Inflammatory macrophage (primary cell): ENCODE data around the gene JPH3.

Source experiments
- DNase-seq, 2 donors: peaks; one replicate each; pipeline ENCODE4 v3.0.0-alpha.2; 2020 to 2022

JPH3 gene

DNA sequence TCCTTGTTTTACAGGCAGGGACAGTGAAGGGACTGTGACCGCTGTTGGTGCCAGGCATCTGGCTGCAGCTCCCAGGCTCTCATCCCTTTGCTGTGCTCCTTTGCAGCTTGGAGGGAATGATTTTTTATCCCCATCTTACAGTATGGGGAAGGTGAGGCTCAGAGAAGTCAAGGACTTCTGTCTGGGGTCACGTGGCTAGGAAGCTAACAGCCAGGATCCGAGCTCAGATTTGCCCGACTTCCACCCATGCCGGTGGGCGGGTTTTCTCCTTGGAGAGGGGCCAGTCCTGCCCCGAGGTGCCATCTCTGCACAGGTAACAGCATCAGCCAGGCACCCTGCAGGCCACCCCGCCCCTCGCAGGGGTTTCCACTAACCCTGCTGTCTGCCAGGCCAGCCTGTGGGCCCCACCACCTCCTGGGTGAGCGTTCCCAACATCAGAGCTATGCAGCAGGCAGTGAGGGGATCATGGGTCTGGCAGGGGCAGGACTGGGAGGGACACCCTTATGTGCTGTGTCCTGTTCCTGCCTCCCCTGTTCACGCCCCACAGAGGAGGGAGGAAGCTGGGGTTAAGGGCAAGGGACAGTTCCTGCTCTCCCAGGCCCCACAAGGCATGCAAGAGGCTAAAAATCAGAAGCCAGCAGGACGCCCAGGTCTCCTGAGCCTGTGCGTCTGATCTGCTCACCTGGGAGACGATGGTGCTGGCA lies 25.4 kb downstream of the JPH3 start:
- DNase-seq = no peak

DNA sequence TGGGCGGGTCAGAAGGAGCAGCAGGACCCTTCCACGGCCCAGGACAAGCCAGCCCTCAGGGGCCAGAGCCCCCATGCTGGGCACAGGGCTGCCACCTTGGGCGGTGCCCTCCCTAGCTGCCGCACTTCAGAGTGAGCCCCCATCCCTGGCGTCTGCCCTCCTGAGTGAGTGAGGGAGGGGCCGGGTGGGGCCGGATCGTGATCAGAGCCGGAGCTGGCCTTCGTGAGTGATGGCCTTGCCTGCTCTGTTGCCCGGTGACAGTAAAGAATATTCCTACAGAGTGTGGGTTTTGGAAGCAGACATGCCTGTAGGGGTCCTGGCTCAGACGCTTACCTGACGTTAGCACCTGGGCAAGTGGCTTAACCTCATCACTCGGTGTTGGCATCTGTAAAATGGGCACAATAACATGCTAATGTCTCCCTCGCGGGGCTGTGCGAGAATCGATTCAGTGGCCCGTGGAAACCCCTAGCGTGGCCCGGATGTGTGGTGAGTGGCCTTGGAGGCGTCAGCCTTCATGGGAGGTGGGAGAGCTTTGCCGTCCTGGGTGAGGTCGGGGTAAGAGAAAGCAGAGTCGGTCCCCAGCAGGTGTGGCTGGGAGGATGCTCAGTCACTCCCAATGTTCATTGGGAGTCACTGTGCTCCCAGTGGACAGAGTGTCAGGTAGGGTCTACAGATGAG lies 26.1 kb downstream of the JPH3 start:
- no peak for DNase-seq

DNA sequence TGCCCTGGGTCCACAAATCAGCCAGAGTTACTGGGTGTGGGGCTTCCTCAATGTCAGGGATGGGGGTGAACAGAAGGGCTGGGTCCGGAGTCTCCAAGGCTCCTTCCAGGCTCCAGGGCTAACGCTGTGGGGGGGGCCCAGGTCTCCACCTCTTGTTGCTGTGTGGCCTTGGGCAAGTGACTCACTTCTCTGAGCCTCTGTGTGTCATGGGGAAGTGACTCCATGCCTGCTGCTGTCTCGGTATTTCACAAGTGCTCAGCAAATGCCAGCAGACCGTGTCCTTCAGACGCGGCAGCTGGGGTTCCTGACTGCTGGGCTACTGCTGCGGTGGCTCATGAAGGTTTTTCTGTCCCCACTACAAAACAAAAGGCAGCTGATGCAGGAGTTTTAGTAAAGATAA lies 26.6 kb downstream of the JPH3 start:
- DNase-seq = peak; percentile 42 to 67

- no peak for DNase-seq
Measured at GRCh38 chr16:87631067-87631466, 28.8 kb downstream of the JPH3 start.

- no peak for DNase-seq
Measured at GRCh38 chr16:87634411-87634810, 32.1 kb downstream of the JPH3 start.

- DNase-seq = peak; percentile 17 to 61
Measured at GRCh38 chr16:87635541-87636049, 33.3 kb downstream of the JPH3 start.

GRCh38 chr16:87636050-87636684 lies 33.9 kb downstream of the JPH3 start:
- peak; percentile 84 to 90 for DNase-seq

DNA sequence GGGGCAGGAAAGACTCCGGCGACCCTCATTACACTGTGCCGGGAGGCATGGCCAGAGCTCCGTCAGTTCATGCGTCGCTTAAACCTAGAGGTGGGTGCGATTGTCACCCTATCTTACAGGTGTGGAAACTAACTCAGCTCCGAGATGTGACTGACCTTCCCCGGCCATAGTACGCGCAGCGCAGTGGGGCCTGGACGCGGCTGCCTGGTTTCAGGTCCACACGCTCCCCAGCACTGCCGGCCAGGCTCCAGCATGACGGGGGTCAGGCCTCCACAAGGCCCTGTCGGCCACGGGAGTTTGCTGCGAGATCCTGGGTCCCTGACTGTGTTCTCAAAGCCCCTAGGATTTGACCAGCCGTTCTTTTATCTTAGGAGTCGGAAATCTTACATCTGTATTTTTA lies 34.4 kb downstream of the JPH3 start:
- DNase-seq = no peak

GRCh38 chr16:87637357-87637756 lies 35.0 kb downstream of the JPH3 start:
- no peak for DNase-seq

GRCh38 chr16:87638736-87639135 lies 36.4 kb downstream of the JPH3 start:
- no peak for DNase-seq

DNA sequence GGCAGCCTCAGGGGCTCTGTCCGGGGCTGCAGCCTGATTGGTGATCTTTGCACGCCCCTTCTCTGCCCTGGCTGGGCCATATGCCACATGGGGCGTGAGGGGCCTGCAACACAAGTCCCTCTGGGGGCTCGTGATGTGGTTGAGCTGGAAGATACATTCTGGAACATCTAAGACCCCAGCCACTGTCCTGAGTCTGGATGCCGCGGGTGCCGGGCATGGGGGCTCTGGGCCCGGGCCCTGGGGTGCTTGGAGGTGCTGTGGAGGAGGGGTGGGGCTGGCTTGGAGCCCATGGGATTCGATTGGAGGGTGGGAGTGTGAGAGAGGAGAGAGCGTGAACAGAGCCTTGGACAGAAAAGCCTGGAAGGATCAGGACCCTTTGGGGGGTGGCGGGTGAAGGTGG lies 39.4 kb downstream of the JPH3 start:
- DNase-seq = no peak

- DNase-seq = no peak
Measured at GRCh38 chr16:87642491-87642890, 40.2 kb downstream of the JPH3 start.

DNA sequence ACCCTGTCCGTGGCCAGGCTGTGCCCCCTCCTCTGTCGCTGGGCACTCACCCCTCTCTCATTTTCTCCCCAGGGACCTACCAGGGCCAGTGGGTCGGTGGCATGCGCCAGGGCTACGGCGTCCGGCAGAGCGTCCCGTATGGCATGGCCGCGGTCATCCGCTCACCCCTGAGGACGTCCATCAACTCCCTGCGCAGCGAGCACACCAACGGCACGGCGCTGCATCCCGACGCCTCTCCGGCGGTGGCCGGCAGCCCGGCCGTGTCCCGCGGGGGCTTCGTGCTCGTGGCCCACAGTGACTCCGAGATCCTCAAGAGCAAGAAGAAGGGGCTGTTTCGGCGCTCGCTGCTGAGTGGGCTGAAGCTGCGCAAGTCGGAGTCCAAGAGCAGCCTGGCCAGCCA lies 41.9 kb downstream of the JPH3 start:
- DNase-seq = no peak

DNA sequence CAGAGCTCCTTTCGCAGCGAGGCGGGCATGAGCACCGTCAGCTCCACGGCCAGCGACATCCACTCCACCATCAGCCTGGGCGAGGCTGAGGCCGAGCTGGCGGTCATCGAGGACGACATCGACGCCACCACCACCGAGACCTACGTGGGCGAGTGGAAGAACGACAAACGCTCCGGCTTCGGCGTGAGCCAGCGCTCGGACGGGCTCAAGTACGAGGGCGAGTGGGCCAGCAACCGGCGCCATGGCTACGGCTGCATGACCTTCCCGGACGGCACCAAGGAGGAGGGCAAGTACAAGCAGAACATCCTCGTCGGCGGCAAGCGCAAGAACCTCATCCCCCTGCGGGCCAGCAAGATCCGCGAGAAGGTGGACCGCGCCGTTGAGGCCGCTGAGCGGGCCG lies 42.3 kb downstream of the JPH3 start:
- DNase-seq = no peak

DNA sequence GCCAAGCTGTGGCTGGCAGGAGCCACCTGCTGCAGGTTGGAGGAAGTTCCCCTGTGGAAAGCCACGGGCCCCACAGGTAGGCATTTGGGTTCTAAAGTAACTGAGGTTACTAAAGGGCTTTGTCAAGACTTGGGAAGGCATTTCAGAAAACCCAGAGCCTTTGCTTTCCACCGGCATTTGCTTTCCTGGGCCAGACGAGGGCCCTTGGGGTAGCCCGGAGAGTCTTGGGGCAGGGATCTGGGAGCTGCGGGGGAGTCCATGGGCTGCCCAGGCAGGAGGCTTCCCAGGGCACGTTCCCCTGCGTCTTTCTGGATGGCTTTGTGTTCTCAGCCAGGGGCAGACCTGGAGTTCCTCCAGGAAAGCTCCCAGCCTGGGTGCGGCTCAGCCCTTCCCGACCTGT lies 43.5 kb downstream of the JPH3 start:
- no peak for DNase-seq

DNA sequence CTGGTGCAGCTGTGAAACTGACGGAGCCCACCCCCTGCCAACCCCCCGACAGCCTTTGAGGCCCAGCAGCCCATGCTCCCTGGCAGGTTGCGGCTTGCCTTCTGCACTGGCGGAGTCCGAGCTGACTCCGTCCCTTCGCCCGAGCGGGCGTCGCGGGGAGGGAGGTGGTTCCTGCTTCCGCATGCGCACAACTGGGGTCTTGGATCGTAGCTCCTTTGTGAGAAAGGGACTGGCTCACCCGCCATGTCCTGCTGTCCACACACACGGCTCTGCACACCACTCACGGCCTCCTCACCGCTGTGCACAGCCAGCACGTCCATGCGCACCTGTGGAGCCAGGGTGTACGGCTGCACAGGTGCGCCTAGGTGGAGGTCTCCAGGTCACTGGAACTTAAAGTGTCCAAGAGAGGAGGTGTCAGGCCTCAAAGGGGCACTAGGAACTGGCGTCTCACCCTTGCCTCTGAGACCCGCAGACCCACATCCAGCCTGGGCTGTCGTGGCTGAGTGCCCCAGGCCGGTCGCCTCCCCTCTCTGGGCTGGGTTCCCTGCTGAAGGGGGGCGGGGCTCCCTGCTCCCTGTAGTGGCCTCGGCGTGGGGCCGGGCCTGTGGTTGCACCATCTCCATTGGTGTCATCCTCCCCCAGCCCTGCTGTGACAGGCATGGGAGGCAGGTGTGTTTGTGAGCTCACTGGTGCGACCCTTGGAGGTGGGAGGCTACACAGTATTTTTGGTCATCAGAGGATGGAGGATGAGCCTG lies 45.3 kb downstream of the JPH3 start:
- DNase-seq = no peak

GRCh38 chr16:87648236-87648635 lies 45.9 kb downstream of the JPH3 start:
- DNase-seq = no peak

DNA sequence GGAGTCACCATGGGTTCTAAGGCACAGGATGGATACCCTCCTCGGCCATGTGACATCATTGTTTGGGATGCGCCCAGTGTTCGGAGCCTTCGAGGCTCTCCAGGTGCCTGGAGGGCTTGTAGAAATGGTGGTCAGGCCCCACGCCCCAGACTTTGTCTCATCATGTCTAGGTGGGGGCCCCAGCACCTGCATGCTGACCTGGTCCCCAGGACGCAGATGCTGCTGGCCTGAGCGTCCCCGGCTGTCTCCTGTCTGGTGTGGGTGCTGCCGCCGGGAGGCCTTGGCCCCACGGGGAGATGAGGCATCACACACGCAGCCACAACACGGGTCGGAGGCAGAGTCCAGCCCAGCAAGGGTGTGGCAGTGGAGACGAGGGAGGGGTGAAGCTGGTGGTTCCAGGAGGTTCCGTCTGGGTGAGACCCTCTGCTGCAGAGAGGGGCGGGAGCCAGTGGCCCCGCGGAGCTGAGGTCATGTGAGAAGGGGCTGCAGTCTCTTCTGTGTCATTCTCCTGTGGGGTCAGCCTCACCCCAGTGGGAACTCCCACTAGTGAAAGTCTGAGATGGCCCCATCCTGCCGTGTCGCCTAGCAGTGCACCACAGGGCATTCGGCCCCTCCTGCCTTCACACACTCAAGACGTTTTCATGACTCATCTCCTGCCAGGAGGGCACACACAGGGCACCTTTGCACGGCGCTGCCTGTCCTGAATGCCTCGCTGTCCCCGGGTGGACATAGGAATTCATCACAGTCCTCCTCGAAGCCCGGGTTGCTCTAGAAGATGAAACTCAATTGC lies 46.6 kb downstream of the JPH3 start:
- DNase-seq = no peak

DNA sequence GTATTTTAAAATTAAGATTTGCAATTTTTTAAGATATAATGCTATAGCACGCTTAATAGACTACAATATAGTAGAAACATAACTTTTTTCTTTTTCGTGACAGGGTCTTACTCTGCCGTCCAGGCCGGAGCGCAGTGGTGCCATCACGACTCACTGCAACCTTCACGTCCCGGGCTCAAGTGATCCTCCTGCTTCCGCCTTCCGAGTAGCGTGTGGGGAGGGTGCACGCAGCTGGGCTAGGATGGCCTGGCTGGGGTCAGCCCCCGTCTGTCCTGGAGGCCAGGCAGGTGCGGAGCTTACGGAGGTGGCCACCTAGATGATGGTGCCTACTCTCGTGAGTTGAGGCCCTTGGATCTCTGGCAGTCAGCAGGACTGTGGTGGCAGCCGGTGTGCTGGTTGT lies 50.1 kb downstream of the JPH3 start:
- DNase-seq = no peak

GRCh38 chr16:87652799-87653198 lies 50.5 kb downstream of the JPH3 start:
- DNase-seq = no peak

DNA sequence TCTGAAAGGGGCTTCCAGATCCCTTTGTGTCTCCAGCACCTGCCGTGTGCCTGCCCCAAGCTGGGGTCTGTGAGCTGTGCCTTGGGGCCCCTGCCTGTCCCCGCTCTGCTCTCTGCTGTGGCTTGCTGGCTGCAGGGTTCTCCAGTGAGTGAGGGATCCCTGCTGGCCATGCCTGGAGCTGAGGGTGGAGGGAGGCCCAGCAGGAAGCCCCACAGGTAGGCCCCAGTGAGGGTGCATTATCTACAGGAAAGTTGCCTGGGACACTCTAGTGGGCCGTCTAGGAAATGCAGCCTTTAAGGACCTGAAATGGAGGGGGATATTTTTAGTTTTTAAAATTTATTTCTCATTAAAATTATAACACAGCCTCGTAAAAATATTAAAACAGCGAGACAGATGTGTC lies 50.9 kb downstream of the JPH3 start:
- no peak for DNase-seq

GRCh38 chr16:87654826-87655225 lies 52.5 kb downstream of the JPH3 start:
- DNase-seq = no peak
